ENCODE measurements around the gene LKAAEAR1. TPM values are rescaled to one million over a fixed set of nuclear protein-coding genes. Genes with fewer than 3 reads are reported as not detected.

The LKAAEAR1 gene
- total and polyA plus RNA-seq, 2 of the 13 experiments (the other 11 are each of a cell fraction or from before 2014, with no cell fraction given) = not detected

DNA sequence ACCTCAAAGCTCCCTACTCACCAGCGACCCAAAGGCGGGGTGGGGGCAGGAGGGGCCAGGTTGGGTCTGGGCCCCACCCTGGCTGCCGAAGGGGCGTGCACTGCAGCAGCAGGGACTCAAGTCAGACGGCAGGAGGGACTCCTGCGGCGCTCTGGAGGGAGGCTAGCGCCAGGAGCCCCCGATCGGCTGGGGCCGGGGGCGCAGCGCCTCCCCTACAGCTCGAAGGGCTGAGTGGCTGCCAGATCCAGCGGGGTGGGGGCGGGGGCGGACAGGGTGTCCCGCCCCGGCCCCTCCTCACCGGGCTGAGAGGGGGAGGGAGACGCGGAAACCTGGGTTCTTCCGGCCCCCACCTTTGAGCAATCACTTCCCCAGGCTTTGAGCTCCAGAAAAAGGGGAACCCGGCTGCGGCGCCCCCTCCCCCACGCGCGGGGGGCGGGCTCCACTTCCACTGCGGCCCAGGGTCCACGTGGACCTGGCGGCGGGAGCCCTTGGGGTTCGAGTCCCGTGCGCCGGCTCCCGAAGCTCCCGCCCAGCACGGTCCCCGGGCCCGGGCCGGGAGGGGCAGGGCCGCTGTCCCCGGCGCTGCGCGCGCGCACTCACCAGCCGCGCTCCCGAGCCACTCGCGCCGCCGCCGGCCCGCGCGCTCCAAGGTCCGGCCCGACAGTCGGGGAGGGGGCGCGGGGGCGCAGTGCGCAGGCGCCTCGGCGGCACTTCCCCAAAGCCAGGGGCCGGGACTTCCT is 4.8 kb downstream of the LKAAEAR1 start, which contains the start of gene RGS19 (continued):
- TF ChIP-seq, protein P1, sequence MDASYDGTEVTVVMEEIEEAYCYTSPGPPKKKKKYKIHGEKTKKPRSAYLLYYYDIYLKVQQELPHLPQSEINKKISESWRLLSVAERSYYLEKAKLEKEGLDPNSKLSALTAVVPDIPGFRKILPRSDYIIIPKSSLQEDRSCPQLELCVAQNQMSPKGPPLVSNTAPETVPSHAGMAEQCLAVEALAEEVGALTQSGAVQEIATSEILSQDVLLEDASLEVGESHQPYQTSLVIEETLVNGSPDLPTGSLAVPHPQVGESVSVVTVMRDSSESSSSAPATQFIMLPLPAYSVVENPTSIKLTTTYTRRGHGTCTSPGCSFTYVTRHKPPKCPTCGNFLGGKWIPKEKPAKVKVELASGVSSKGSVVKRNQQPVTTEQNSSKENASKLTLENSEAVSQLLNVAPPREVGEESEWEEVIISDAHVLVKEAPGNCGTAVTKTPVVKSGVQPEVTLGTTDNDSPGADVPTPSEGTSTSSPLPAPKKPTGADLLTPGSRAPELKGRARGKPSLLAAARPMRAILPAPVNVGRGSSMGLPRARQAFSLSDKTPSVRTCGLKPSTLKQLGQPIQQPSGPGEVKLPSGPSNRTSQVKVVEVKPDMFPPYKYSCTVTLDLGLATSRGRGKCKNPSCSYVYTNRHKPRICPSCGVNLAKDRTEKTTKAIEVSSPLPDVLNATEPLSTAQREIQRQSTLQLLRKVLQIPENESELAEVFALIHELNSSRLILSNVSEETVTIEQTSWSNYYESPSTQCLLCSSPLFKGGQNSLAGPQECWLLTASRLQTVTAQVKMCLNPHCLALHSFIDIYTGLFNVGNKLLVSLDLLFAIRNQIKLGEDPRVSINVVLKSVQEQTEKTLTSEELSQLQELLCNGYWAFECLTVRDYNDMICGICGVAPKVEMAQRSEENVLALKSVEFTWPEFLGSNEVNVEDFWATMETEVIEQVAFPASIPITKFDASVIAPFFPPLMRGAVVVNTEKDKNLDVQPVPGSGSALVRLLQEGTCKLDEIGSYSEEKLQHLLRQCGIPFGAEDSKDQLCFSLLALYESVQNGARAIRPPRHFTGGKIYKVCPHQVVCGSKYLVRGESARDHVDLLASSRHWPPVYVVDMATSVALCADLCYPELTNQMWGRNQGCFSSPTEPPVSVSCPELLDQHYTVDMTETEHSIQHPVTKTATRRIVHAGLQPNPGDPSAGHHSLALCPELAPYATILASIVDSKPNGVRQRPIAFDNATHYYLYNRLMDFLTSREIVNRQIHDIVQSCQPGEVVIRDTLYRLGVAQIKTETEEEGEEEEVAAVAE (CRISPR knock-in tag; IDR thresholded peaks at IDR 0.05; ENCODE audit: borderline replicate concordance) = no peak; the same call in 1 of the 2 replicates
- no peak for TF ChIP-seq ZNF207 (IDR thresholded peaks at IDR 0.05; ENCODE audit: borderline replicate concordance)
- TF ChIP-seq, protein P2, sequence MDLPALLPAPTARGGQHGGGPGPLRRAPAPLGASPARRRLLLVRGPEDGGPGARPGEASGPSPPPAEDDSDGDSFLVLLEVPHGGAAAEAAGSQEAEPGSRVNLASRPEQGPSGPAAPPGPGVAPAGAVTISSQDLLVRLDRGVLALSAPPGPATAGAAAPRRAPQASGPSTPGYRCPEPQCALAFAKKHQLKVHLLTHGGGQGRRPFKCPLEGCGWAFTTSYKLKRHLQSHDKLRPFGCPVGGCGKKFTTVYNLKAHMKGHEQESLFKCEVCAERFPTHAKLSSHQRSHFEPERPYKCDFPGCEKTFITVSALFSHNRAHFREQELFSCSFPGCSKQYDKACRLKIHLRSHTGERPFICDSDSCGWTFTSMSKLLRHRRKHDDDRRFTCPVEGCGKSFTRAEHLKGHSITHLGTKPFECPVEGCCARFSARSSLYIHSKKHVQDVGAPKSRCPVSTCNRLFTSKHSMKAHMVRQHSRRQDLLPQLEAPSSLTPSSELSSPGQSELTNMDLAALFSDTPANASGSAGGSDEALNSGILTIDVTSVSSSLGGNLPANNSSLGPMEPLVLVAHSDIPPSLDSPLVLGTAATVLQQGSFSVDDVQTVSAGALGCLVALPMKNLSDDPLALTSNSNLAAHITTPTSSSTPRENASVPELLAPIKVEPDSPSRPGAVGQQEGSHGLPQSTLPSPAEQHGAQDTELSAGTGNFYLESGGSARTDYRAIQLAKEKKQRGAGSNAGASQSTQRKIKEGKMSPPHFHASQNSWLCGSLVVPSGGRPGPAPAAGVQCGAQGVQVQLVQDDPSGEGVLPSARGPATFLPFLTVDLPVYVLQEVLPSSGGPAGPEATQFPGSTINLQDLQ (CRISPR knock-in tag; IDR thresholded peaks at IDR 0.05) = no peak
- TF ChIP-seq PITX1 (CRISPR knock-in tag; IDR thresholded peaks at IDR 0.05) = peak; percentile 24; the same call in 1 of the 2 replicates
- TF ChIP-seq KDM3A (CRISPR knock-in tag; IDR thresholded peaks at IDR 0.05; ENCODE audit: low read depth) = peak; percentile 79; the same call in 1 of the 2 replicates
- 0 out of 2 replicates have a peak, but pooled peaks have one; percentile 84 for TF ChIP-seq ZNF550 (CRISPR knock-in tag; IDR thresholded peaks at IDR 0.05; ENCODE audit: borderline replicate concordance)
- TF ChIP-seq JDP2 (CRISPR knock-in tag; IDR thresholded peaks at IDR 0.05; ENCODE audit: borderline replicate concordance) = no peak
- TF ChIP-seq ZNF775 (CRISPR knock-in tag; IDR thresholded peaks at IDR 0.05; ENCODE audit: borderline replicate concordance) = no peak
- no peak for TF ChIP-seq YY1 (IDR thresholded peaks at IDR 0.05; ENCODE audit: insufficient read depth, insufficient replicate concordance, low read depth, low read length)
- TF ChIP-seq, protein P3, sequence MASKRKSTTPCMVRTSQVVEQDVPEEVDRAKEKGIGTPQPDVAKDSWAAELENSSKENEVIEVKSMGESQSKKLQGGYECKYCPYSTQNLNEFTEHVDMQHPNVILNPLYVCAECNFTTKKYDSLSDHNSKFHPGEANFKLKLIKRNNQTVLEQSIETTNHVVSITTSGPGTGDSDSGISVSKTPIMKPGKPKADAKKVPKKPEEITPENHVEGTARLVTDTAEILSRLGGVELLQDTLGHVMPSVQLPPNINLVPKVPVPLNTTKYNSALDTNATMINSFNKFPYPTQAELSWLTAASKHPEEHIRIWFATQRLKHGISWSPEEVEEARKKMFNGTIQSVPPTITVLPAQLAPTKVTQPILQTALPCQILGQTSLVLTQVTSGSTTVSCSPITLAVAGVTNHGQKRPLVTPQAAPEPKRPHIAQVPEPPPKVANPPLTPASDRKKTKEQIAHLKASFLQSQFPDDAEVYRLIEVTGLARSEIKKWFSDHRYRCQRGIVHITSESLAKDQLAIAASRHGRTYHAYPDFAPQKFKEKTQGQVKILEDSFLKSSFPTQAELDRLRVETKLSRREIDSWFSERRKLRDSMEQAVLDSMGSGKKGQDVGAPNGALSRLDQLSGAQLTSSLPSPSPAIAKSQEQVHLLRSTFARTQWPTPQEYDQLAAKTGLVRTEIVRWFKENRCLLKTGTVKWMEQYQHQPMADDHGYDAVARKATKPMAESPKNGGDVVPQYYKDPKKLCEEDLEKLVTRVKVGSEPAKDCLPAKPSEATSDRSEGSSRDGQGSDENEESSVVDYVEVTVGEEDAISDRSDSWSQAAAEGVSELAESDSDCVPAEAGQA (IDR thresholded peaks at IDR 0.05; ENCODE audit: low read depth) = no peak
- TF ChIP-seq, protein P3 (CRISPR knock-in tag; IDR thresholded peaks at IDR 0.05; ENCODE audit: borderline replicate concordance) = no peak
- no peak for TF ChIP-seq LCORL (IDR thresholded peaks at IDR 0.05)
- no peak; the same call in none of the 2 replicates for TF ChIP-seq LCORL (CRISPR knock-in tag; IDR thresholded peaks at IDR 0.05)

Data from HepG2 (cell line).